OCI-LY7 (cell line): ENCODE measurements around the gene RBM20. TPM values are rescaled to one million over a fixed set of nuclear protein-coding genes. Genes with fewer than 3 reads are reported as not detected.

Experiments used
- BruUV-seq: library from RNA; stranded (reverse); fragments of 400-500 nt; replicated peaks from 2 replicates; lab custom pipeline; 2021; lab: Mats Ljungman, UMichigan
- CTCF ChIA-PET: fragments of 300-600 bp; sonication (Branson Sonifier 250); formaldehyde crosslinking; loops from one replicate; lab custom pipeline; 2022; ENCODE audit warnings: antibody characterized with exemption; ENCODE audit not compliant: unreplicated experiment; lab: Charles Lee
- POLR2A ChIA-PET: fragments of 300-600 bp; sonication (Branson Sonifier 250); formaldehyde crosslinking; loops from one replicate; lab custom pipeline; 2022; ENCODE audit warnings: antibody characterized with exemption; lab: Charles Lee
- DNase-seq: peaks from one replicate; pipeline ENCODE4 v3.0.0-alpha.2; 2015; ENCODE audit warnings: low spot score
- H2AFZ ChIP-seq: fragments of 200-600 bp; sonication (generic), shearing (Covaris generic); 2 replicates; pipeline ENCODE4 v1.6.1; 2014; ENCODE audit warnings: mild to moderate bottlenecking, antibody characterized with exemption, low read length, moderate library complexity
- H3K27ac ChIP-seq: fragments of 200-600 bp; sonication (generic); 2 replicates; pipeline ENCODE4 v1.5.1; 2014; ENCODE audit warnings: mixed run types, low read depth, mild to moderate bottlenecking, moderate library complexity, low read length, inconsistent platforms; ENCODE audit not compliant: poor library complexity, severe bottlenecking
- H3K36me3 ChIP-seq: fragments of 200-600 bp; sonication (generic); 2 replicates; pipeline ENCODE4 v1.6.1; 2014; ENCODE audit warnings: mild to moderate bottlenecking, antibody characterized with exemption, low read length, moderate library complexity, mixed read lengths; ENCODE audit not compliant: insufficient read depth
- H3K4me1 ChIP-seq: fragments of 200-600 bp; sonication (generic); 2 replicates; pipeline ENCODE4 v1.5.1; 2014; ENCODE audit warnings: mild to moderate bottlenecking, low read length; ENCODE audit not compliant: insufficient read depth, poor library complexity, severe bottlenecking
- H3K4me2 ChIP-seq: fragments of 200-600 bp; sonication (generic); 2 replicates; pipeline ENCODE4 v1.6.1; 2014; ENCODE audit warnings: mild to moderate bottlenecking, low read length
- H3K4me3 ChIP-seq: fragments of 200-600 bp; sonication (generic); 2 replicates; pipeline ENCODE4 v1.5.1; 2014; ENCODE audit warnings: mild to moderate bottlenecking, low read depth, low read length; ENCODE audit not compliant: poor library complexity, severe bottlenecking
- H3K79me2 ChIP-seq: fragments of 200-600 bp; sonication (generic); 2 replicates; pipeline ENCODE4 v1.6.1; 2016; ENCODE audit warnings: low read depth, mild to moderate bottlenecking, low read length, moderate library complexity, mixed read lengths; ENCODE audit not compliant: insufficient read depth
- H3K9me2 ChIP-seq: fragments of 200-600 bp; sonication (generic); 2 replicates; pipeline ENCODE4 v1.6.1; 2016; ENCODE audit warnings: mild to moderate bottlenecking, low read length, mixed read lengths; ENCODE audit not compliant: insufficient read depth
- H3K9me3 ChIP-seq: fragments of 200-600 bp; sonication (generic); 2 replicates; pipeline ENCODE4 v1.6.1; 2014; ENCODE audit warnings: mild to moderate bottlenecking, mixed run types, low read length, mixed read lengths
- H4K20me1 ChIP-seq: fragments of 200-600 bp; sonication (generic); 2 replicates; pipeline ENCODE4 v1.6.1; 2014; ENCODE audit warnings: mild to moderate bottlenecking, antibody characterized with exemption, low read length, moderate library complexity, mixed read lengths; ENCODE audit not compliant: insufficient read depth
- CTCF ChIP-seq: fragments of 200-600 bp; sonication (generic); conservative IDR thresholded peaks from 2 replicates; pipeline ENCODE4 v1.5.1; 2014; ENCODE audit warnings: mild to moderate bottlenecking, antibody characterized with exemption, low read length, moderate library complexity, mixed read lengths
- EZH2phosphoT487 ChIP-seq: fragments of 200-600 bp; sonication (generic); IDR thresholded peaks from 2 replicates; pipeline ENCODE4 v1.6.1; 2018; ENCODE audit warnings: low read depth, borderline replicate concordance, mild to moderate bottlenecking, mixed run types, antibody characterized with exemption, low read length, moderate library complexity, mixed read lengths
- intact Hi-C: fragments of 100-400 bp; cut with micrococcal nuclease; formaldehyde crosslinking; loops from one replicate; pipeline ENCODE4 v1.10.0; 2022; ENCODE audit not compliant: unreplicated experiment
- total RNA-seq, 2 experiments: library from RNA; depleted of rRNA in 1 of 2; stranded (reverse); fragments of >200 nt in 1 of 2; shearing (Covaris generic) in 1 of 2; gene quantifications; 2 replicates each; pipeline ENCODE4 v1.2.3, GENCODE V29; 2014 to 2022

Gene RBM20
- total RNA-seq, 2 experiments from 2014 or later: 0.35 to 1.0 TPM

- POLR2A ChIA-PET: interaction anchor here (0.6 kb wide), 1 partner anchor 176 kb away, joined by 5 read pairs; no protein-coding TSS in a partner anchor
- H3K27ac ChIP-seq: no peak overlapping the region
- H2AFZ ChIP-seq: no peak overlapping the region
- no peaks in the 10 kb centered on the region for H3K9me3 ChIP-seq
- no peaks in the 10 kb centered on the region for H3K79me2 ChIP-seq
- H3K4me2 ChIP-seq: no peak overlapping the region
- intact Hi-C loops: no loop called here
- no peaks in the 10 kb centered on the region for H3K9me2 ChIP-seq
- H3K4me3 ChIP-seq: no peak overlapping the region
- TF ChIP-seq CTCF (no peak), EZH2phosphoT487 (no peak)
- BruUV-seq: no TSS peak
- no peaks in the 10 kb centered on the region for H3K36me3 ChIP-seq
- H4K20me1 ChIP-seq: no peaks in the 10 kb centered on the region
- CTCF ChIA-PET: no interaction called here
- no peak for DNase-seq
- no peaks in the 10 kb centered on the region for H3K4me1 ChIP-seq
Observed at GRCh38 chr10:110783509-110784107, 139.5 kb downstream of the RBM20 start.

- no peaks in the 10 kb centered on the region for H3K79me2 ChIP-seq
- no peak for DNase-seq
- H4K20me1 ChIP-seq: no peaks in the 10 kb centered on the region
- ChIA-PET POLR2A (no interaction called here), CTCF (no interaction called here)
- H3K9me3 ChIP-seq: no peaks in the 10 kb centered on the region
- no peaks in the 10 kb centered on the region for H3K4me1 ChIP-seq
- H3K27ac ChIP-seq: no peak overlapping the region
- H3K4me3 ChIP-seq: no peak overlapping the region
- no TSS peak for BruUV-seq
- no peak overlapping the region for H2AFZ ChIP-seq
- H3K4me2 ChIP-seq: no peak overlapping the region
- TF ChIP-seq EZH2phosphoT487 (no peak), CTCF (no peak)
- no peaks in the 10 kb centered on the region for H3K9me2 ChIP-seq
- intact Hi-C loops: no loop called here
- no peaks in the 10 kb centered on the region for H3K36me3 ChIP-seq
Observed at GRCh38 chr10:110784198-110784597, 140.1 kb downstream of the RBM20 start.

- intact Hi-C loops: no loop called here
- Histone ChIP-seq H3K4me3 (no peak overlapping the region), H3K4me2 (no peak overlapping the region), H3K36me3 (no peaks in the 10 kb centered on the region), H3K9me2 (no peaks in the 10 kb centered on the region), H3K4me1 (no peaks in the 10 kb centered on the region), H3K27ac (no peak overlapping the region), H3K79me2 (no peaks in the 10 kb centered on the region), H3K9me3 (no peaks in the 10 kb centered on the region), H4K20me1 (no peaks in the 10 kb centered on the region), H2AFZ (no peak overlapping the region)
- POLR2A ChIA-PET: interaction anchor here (1.3 kb wide), 1 partner anchor 10 kb away, joined by 4 read pairs; no protein-coding TSS in a partner anchor
- no TSS peak for BruUV-seq
- CTCF ChIA-PET: no interaction called here
- TF ChIP-seq CTCF: no peak
- TF ChIP-seq EZH2phosphoT487: no peak
- DNase-seq: no peak
Observed at GRCh38 chr10:110786172-110786571, 142.0 kb downstream of the RBM20 start.
